Astrocyte of the cerebellum (primary cell): ENCODE data around the gene ANK2.
"Not testable (repeated sequence)": the region's sequence is repeated elsewhere in the genome, so short reads cannot be mapped to it uniquely, and the experiment has no call there.

Experiments
- DNase-seq: peaks from one replicate; pipeline ENCODE4 v3.0.0-alpha.2; 2011; ENCODE audit warnings: low read depth
- H3K4me3 ChIP-seq: 2 replicates; pipeline ENCODE4 v1.5.1; 2011; ENCODE audit warnings: mild to moderate bottlenecking, low read depth, low read length, moderate library complexity
- CTCF ChIP-seq: IDR thresholded peaks from 2 replicates; pipeline ENCODE4 v1.5.1; 2012; ENCODE audit warnings: low read length, low read depth, moderate library complexity, mild to moderate bottlenecking; ENCODE audit errors: missing control alignments
- in situ Hi-C: cut with HindIII; loops from 2 replicates; pipeline ENCODE4 v1.10.0; 2017; ENCODE audit warnings: low sequenced_read_pairs

The ANK2 gene

GRCh38 chr4:113181289-113182007 is 132.0 kb downstream of the ANK2 start:
- in situ Hi-C loops, result no loop called here
- no peak overlapping the region for H3K4me3 ChIP-seq
- DNase-seq, result no peak
- no peak for TF ChIP-seq CTCF

- TF ChIP-seq CTCF, result no peak
- H3K4me3 ChIP-seq, result no peak overlapping the region
- in situ Hi-C loops, result no loop called here
- no peak for DNase-seq
Measured at GRCh38 chr4:113183032-113183605, 133.7 kb downstream of the ANK2 start.

- in situ Hi-C loops, DNase-seq, H3K4me3 ChIP-seq: not testable (repeated sequence)
Measured at GRCh38 chr4:113186220-113186619, 136.8 kb downstream of the ANK2 start.

GRCh38 chr4:113186913-113187312 is 137.5 kb downstream of the ANK2 start:
- no peak for TF ChIP-seq CTCF
- H3K4me3 ChIP-seq, result no peak overlapping the region
- no peak for DNase-seq
- in situ Hi-C loops, result no loop called here

GRCh38 chr4:113187358-113187757 is 137.9 kb downstream of the ANK2 start:
- DNase-seq, result no peak
- H3K4me3 ChIP-seq, result no peak overlapping the region
- TF ChIP-seq CTCF, result no peak
- in situ Hi-C loops, result no loop called here

GRCh38 chr4:113189546-113189945 is 140.1 kb downstream of the ANK2 start:
- in situ Hi-C loops, result no loop called here
- no peak overlapping the region for H3K4me3 ChIP-seq
- no peak for TF ChIP-seq CTCF

GRCh38 chr4:113209153-113209552 is 159.7 kb downstream of the ANK2 start:
- no peak for TF ChIP-seq CTCF
- no peak for DNase-seq
- H3K4me3 ChIP-seq, result no peak overlapping the region
- in situ Hi-C loops, result no loop called here

More at GRCh38 chr4:113189546-113189945, 140.1 kb downstream of the ANK2 start:
- no peak for DNase-seq
